Renal cortex interstitium (tissue), 15 donors: ENCODE results near the gene PLA2G4A. TPM values are rescaled to one million over a fixed set of nuclear protein-coding genes. Genes with fewer than 3 reads are reported as not detected.

ENCODE experiments used
- DNase-seq, 11 donors: peaks; one replicate each; pipeline ENCODE4 v3.0.0-alpha.2; 2013; ENCODE audit warnings: low read depth in 9 of 11, low spot score in 4 of 11; ENCODE audit errors: extremely low read depth in 1 of 11
- long read RNA-seq, 16 experiments: transcript quantifications; one replicate each; lab custom pipeline, GENCODE V29; 2026
- polyA plus RNA-seq, 3 donors: library from polyadenylated mRNA; unstranded; fragments of 120-200 nt; gene quantifications; one replicate each; pipeline ENCODE4 v1.2.1, GENCODE V29; 2013; ENCODE audit not compliant: insufficient read length in 3 of 3

PLA2G4A gene
- 1 to 10 TPM; 7.3 to 9.6 (median 7.5) TPM for polyA plus RNA-seq
- long read RNA-seq, donor 1 = 0 reads
- long read RNA-seq, donor 2 = 0 reads
- long read RNA-seq, donor 3, partial matches to known transcripts = 0 of 4 reads
- long read RNA-seq, donor 3, other reads (novel, unspliced or antisense) = 0 of 4 reads
- long read RNA-seq, donor 4, partial matches to known transcripts = 0 of 1 reads
- long read RNA-seq, donor 4, other reads (novel, unspliced or antisense) = 0 of 1 reads
- long read RNA-seq, donor 5 = 0 reads
- long read RNA-seq, donor 6 = 0 reads
- long read RNA-seq, donor 7, partial matches to known transcripts = 0 of 3 reads
- long read RNA-seq, donor 7, other reads (novel, unspliced or antisense) = 0 of 3 reads
- long read RNA-seq, donor 8, partial matches to known transcripts = 5 of 6 reads
- long read RNA-seq, donor 8, other reads (novel, unspliced or antisense) = 0 of 6 reads
- long read RNA-seq, donor 9, partial matches to known transcripts = 0 of 2 reads
- long read RNA-seq, donor 9, other reads (novel, unspliced or antisense) = 0 of 2 reads
- long read RNA-seq, donor 10 = 0 reads
- long read RNA-seq, donor 11 = 0 reads
- long read RNA-seq, donor 12 = 0 reads
- long read RNA-seq, donor 13, partial matches to known transcripts = 0 of 1 reads
- long read RNA-seq, donor 13, other reads (novel, unspliced or antisense) = 0 of 1 reads
- long read RNA-seq, donor 14 = 0 reads
- long read RNA-seq, donor 15 = 0 reads
- long read RNA-seq, donor 16, partial matches to known transcripts = 0 of 3 reads
- long read RNA-seq, donor 16, other reads (novel, unspliced or antisense) = 0 of 3 reads

DNA sequence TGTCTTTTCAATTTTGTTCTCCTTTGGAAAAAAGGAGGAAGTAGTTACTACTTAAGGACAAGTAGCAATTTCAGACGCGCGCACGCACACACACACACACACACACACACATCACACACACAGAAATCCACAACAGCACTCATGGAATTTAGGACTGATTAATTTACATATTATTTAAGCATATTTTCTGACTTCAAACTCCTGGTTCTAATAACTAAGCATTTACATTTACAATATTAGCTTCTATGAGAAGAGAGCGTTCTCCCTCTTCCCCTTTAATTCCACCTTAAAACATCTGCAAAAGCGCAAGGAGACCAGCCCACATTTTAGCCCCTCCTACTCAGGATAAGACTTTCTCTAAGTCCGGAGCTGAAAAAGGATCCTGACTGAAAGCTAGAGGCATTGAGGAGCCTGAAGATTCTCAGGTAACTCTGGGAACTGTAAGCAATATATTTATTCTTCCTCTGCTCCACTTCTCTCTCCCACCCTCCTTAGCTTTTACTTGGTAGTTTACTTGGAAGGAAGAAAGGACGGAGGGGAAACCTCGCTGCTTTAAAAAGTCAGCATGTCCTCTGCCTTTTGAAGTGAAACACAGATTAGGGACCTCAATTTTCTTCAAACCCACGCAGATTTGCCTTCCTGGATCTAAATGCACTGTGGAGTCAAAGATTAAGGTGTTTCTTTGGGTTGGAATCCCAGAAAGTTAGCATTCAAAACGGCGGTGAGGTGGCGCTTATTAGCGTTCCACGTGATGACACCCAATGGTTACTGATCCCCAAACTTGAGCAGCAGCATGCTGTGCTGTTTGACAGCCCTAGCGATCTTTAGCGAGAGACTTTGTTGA, at the start of gene PLA2G4A:
Gene PLA2G4A (plus strand): TSS at position 339 of the 844 bp plus-strand sequence. CDS start 25,406 bp downstream, outside the sequence.
- DNase-seq = peak in 9 of 11 donors; percentile 12 to 58 (median 46)

DNA sequence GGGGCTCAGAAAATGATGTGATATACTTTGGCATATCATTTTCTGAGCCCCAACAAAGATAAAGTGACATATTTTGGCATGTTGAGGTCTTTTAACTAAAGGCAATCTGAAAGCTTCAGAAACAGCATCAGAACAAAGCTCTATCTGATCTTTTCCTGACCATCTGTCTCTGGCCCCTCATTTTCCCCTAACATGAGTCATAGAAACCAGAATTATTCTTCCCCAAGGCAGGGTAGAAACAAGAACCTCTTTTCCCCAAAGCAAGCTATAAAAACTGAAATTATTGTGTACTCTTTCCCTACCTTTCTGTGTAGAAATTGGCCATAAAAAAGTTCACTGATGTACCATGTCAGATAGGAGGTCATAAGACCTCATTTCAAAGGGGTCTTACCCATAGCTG, 48.7 kb upstream of the PLA2G4A start:
- DNase-seq = no peak

DNA sequence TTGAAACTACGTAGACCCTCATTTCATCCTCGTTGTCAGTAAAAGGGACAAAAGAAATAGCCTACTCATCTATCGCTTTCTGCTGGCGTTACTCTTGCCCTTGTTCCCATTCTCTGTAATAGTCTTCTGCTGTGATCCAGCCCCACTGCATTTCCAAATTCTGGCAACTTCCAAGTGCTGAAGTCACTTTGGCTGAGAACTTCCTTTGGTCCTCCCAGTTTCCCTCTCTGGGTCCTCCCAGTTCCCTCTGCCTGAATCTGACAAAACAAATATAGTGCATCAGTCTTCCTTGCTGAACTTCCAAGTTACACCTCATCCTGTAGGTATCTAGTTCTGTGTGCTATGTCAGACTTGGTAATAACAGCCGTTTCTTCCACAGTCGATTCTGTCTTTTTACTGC, 47.0 kb upstream of the PLA2G4A start:
- no peak for DNase-seq

DNA sequence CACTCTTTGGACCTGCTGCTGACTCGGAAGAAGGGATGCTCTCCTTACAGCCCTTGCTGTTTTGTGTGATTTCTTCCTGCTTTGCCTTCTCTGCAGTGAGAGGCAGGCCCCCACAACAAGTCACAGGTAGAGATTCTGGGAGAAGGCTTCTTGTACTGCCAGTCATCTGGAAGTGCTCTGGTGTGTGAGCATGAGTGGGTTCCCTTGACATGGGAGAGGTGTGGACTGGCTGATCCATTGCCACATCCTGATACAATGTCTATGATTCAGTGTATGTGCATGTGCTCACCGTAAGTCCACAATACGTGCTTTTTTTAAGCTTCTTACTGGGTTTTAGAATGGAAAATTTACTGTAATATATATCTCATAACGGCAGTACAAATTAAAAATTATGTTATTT, 46.0 kb upstream of the PLA2G4A start:
- DNase-seq = no peak

DNA sequence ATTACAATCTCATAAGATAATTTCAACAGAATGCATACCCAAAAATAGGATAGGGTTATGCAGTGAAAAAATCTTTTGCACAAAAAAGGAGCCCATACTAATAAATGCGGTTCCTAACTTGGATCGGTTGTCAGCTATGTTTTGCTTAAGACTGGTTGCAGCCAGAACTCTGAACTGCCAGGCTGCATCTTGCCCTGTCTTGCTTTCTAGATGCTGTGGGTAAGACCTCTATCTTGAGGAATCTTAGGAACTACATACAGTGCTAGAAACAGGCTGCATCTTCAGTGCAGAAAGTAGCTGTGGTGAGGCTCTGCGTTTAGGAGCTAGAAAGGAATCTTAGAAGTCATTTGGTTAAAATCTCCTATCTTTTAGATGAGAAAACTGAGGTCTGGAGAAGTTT, 45.6 kb upstream of the PLA2G4A start:
- no peak for DNase-seq

DNA sequence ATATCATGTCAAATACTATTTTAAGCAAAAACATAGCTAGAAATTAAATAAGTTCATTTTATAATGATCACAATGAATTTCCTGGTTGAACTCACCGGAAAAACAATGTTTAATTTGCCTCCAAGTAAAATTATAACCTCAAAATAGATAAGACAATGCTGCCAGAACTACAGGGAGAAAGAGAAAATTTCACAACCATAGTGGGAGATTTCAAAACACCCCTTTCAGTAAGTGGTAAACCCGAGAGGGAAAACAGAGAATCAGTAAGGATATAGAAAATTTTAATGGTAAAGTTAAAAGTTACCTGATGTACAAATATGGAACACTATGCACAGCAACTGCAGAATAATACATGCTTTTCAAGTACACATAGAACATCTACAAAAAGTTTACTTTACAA, 43.2 kb upstream of the PLA2G4A start:
- DNase-seq = no peak

DNA sequence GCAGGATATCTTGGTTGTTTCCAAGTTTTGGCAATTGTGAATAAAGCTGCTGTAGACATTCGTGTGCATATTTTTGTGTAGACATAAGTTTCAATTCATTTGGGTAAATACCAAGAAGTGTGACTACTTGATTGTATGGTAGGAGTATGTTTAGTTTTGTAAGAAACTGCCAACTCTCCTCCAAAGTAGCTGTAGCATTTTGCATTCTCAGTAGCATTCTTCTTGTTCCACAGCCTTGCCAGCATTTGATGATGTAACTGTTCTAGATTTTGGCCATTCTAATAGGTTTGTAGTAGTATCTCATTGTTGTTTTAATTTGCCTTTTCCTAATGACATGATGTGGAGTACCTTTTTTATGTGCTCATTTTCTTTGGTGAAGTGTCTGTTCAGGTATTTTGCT, 38.6 kb upstream of the PLA2G4A start:
- no peak for DNase-seq

DNA sequence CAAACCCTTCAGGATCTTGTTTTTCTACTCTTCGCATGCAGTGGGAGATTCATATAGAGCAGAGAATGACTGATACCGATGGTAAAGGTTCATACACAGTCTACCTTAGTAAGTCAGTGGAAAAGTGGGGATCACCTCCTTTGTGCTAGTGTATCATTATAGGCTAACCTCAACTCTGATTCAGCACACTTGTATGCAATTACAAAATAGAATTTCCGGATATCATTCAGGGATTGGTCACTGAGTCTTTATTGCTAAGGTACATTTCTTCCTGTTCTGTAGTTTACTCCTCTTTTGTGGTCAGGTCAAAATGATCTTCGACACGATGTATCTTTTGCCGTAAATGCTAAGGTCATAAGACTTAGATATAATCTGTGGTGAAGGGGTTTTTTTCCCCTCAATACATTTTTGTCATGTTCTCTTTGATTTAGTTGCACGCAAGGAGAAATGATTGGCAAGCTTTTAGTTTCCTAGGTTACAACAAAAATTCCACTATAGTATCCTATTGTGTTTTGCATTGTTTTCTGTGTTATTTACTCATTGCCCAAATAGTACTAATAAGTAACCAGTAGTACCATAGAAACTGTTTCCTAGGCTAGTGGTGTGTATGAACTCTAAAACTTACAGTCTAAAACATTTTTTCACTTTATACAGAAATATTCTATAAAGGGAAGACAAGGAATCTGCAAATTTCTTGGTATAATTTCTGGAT, 35.7 kb upstream of the PLA2G4A start:
- DNase-seq = no peak

DNA sequence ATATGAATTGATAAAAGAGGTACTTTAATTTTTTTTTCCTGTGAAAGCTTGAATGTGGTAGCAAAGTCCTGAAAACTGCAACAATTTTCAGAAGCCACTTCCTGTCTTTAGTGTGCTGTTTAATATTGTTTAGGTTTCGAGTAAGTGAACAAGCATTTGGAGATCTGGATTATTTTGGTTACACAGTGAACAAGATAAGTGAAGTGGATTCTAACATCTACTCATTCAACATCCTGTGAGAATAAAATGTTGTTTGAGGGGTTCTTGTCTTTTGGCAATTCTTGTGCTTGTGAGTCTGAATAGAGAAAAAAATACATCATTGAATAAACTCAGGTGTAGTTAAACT, 35.2 kb upstream of the PLA2G4A start:
- DNase-seq = no peak

DNA sequence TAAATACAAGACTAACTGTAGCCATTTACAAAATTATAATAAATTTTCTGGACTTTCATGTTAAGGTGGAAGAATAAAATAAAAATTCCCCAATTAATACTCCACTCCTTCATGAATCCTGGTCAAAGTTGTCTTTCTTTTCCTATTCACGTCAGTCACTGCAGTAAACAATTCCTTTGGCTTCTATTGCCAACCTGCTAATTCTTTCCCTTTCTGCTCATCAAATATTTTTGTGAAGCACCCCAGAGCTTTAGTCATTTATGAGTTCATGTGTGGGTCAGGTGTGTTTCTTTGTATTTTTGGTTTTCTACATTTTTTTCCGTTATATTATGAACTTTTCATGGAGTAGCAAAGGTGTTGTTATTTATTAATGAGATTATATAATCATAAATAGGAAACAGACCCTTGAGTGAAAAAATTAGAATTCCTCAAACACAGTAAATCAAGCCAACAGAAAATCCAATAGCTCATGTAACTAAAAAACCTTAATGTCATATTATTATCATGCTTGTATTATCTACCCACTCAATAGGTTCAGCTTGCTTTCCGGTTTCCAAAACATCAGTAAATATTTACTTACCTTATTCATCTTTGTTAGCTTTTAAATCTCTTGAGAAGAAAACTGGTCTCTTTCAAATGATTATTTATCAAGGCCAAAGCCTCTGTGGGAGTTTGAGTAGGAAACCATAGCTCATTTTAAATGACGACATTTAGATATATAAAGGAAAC, 29.6 kb upstream of the PLA2G4A start:
- DNase-seq = no peak

DNA sequence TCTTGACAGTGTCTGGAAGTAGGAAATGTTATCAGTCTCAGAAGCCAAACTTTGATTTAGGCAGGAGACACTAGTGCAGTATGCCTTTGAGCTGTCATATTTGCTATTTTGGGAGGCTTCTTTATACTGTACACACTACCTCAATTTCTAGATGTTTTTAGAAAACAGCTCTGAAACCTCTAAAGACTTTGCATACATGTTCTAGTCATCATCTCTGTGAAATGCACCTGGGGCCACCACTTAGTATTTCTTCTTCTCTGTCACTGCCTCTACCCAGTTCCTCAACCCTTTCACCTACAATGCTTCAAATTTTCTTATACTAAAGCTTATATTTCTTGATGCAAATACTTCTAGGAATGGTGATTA, 29.1 kb upstream of the PLA2G4A start:
- no peak for DNase-seq

DNA sequence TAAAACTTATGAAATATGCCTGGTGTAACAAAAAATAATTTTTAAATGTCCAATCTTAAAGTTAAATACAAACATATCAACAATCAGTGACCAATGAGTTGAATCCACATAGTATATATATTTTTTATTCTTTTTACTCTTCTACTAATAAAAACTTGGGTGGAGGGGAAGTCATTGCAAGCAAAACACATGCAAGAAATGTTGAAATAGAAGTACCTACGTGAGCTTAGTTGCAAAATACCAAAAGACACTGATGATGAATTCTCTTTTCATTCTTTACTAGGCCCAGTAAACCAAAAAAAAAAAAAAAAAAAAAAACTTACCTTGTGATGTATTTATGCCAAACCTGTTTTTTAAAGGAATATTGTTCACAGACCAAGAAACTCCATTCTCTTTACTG, 26.4 kb upstream of the PLA2G4A start:
- DNase-seq = no peak

DNA sequence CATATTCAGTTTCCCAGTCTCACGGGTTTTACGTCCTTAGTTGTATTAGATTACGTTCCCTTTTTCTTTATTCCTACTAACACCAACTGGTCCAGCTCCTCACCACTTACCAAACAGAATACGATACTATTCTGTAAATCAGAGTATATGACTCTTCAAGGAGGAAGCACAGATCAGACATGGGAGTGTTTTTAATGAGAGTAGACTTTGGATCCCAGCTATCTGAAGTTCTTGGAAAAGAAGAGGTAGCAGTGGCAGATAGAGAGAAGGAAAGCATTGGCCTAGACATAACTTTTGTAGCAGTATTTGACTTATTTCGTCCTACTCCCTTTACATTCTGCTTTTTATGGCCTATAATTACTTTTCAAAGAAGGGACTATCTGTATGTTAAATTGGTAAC, 24.1 kb upstream of the PLA2G4A start:
- no peak for DNase-seq

DNA sequence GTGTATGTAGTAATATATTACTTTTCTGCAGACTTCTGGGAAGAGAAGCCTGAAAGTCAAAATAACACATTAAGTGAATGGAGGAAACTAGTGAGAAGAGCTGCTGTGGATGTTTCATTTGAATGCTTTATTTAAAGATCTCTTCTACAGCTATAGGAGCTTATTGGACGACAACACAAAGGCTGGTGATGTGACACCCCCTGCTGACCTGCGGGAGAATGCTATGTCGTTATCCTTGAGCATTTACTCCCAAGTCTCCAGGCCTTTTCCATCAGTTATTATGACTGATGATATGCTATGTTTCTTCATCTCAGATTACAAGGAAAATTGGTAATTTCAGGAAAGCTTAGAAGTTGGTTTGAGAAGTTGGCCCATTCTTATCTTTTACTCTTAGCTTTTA, 22.3 kb upstream of the PLA2G4A start:
- DNase-seq = no peak

DNA sequence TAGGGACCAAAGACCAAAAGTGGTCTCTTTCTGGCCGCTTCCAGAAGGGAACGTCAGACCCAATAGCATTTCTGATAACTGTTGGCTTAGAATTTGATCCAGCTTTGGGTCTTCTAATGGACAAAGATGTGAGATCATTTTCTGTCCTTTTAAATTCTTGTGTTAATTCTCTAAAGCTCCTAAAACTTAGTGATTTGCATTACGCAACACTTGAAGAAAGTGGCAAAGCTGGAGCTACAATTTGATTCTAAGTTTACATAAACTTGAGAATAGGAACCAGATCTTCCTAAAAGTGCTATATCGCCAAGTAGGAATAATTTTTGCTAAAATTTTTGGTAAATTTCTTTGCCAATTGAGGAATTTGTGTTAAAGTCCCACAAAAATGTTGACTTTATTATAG, 21.6 kb upstream of the PLA2G4A start:
- no peak for DNase-seq

DNA sequence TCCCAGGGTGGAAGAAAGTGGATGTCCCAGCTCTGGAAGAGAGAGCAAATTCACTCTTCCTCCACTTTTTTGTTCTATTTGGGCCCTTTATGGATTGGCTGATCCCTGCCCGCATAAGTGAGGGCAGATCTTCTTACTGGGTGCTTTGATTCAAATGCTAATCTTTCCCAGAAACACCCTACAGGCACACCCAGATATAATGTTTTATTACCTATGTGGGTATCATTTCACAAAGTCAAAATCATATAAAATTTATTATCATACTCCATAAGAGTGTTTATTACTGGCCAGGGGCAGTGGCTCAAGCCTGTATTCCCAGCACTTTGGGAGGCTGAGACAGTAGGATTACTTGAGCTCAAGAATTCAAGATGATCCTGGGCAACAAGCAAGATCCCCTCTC, 16.9 kb upstream of the PLA2G4A start:
- DNase-seq = no peak

DNA sequence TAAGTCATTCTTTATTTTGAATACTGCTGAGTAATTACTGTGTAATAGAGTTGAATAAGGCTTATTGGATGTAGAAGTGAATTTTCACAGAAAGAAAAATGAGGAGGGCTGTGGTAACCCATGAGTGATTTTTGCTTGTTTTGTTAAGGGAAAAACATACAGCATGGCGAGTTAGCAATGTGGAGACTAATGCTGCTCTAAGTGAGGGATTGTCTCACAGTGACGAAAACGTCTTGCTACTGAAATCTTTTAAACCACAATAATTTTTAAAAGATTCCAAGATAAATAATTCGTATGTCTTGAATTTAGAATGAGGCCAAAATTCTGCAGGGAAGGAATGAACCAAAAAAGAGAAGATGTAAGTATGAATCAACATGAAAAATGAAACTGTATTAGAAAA, 16.2 kb upstream of the PLA2G4A start:
- DNase-seq = no peak

DNA sequence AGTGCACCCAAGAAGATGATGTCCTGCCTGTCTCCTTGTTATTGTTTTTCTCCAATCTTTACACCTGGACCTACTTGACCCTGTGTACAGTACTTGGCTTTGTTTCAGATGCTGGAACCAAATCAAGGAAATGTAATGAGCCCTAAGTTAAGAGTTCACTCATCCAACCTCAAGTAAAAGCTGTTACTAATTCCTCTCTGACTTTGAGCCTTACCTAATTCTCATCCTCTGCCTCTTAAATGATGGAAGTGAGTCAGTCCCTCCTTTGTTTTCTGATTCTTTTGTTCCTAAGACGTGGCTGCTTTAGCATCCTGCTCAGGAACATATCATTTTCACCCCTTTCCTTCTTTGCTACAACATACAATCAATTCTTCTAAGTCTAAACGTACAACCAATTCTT, 15.3 kb upstream of the PLA2G4A start:
- DNase-seq = no peak

DNA sequence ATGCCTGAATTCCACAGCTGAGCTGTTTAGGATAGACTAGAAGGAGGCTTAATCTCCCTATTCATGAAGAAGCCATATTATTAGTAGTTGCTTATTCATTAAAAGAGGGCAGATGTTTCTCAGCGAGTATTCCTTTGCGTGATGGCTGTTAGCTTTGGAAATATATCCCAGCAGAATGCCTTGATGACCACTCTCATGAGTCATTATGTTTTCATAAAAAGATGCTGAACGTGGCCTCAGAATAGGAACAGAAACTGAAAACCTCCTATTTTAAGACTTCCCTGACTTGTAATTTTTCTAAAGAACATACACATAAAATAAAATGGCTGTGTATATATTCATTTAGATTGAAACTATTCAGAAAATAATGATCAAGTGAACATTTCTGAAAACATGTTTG, 9.6 kb upstream of the PLA2G4A start:
- DNase-seq = no peak
